Right atrium auricular region (tissue), 2 donors: ENCODE measurements around the gene RAB3C. TPM values are rescaled to one million over a fixed set of nuclear protein-coding genes. Genes with fewer than 3 reads are reported as not detected.

ENCODE experiments used
- DNase-seq: peaks from one replicate; pipeline ENCODE4 v3.0.0-alpha.2; 2019; ENCODE audit warnings: low spot score
- H3K27ac ChIP-seq, 2 donors: fragments of 200-600 bp; sonication (generic); 1 replicate in 1 of 2; 2 replicates in 1 of 2; pipeline ENCODE4 v1.5.1; 2016 to 2019
- H3K27me3 ChIP-seq, 2 donors: fragments of 200-600 bp; sonication (generic); one replicate each; pipeline versions ENCODE4 v1.5.1 to v1.6.0; 2017 to 2019
- H3K36me3 ChIP-seq: fragments of 200-600 bp; sonication (generic); one replicate; pipeline ENCODE4 v1.5.1; 2016
- H3K4me1 ChIP-seq, 2 donors: fragments of 200-600 bp; sonication (generic); one replicate each; pipeline versions ENCODE4 v1.5.1 to v1.6.0; 2017 to 2019
- H3K4me3 ChIP-seq, 2 donors: fragments of 200-600 bp; sonication (generic); 1 replicate in 1 of 2; 2 replicates in 1 of 2; pipeline ENCODE4 v1.5.1; 2017 to 2019; ENCODE audit warnings: mild to moderate bottlenecking in 1 of 2, moderate library complexity in 1 of 2
- H3K9me3 ChIP-seq, 2 donors: fragments of 200-600 bp; sonication (generic); one replicate each; pipeline ENCODE4 v1.5.1; 2019
- total RNA-seq, 2 donors: library from RNA; depleted of rRNA; stranded (reverse); fragments of >200 nt; gene quantifications; one replicate each; pipeline ENCODE4 v1.1.0, GENCODE V29; 2016
- TF ChIP-seq, protein P1 (sequence below), 2 donors: fragments of 200-600 bp; sonication (generic); IDR thresholded peaks; one replicate each; pipeline ENCODE4 v1.5.1; 2019; ENCODE audit warnings: antibody characterized with exemption in 2 of 2

The RAB3C gene
- total RNA-seq, 2 donors from 2014 or later, result 0.07 to 0.16 TPM

- Histone ChIP-seq H3K4me1 (no peaks in the 10 kb centered on the region), H3K4me3 (no peak overlapping the region), H3K36me3 (no peaks in the 10 kb centered on the region), H3K9me3 (no peaks in the 10 kb centered on the region), H3K27me3 (no peaks in the 10 kb centered on the region), H3K27ac (no peak overlapping the region)
- TF ChIP-seq, protein P1, sequence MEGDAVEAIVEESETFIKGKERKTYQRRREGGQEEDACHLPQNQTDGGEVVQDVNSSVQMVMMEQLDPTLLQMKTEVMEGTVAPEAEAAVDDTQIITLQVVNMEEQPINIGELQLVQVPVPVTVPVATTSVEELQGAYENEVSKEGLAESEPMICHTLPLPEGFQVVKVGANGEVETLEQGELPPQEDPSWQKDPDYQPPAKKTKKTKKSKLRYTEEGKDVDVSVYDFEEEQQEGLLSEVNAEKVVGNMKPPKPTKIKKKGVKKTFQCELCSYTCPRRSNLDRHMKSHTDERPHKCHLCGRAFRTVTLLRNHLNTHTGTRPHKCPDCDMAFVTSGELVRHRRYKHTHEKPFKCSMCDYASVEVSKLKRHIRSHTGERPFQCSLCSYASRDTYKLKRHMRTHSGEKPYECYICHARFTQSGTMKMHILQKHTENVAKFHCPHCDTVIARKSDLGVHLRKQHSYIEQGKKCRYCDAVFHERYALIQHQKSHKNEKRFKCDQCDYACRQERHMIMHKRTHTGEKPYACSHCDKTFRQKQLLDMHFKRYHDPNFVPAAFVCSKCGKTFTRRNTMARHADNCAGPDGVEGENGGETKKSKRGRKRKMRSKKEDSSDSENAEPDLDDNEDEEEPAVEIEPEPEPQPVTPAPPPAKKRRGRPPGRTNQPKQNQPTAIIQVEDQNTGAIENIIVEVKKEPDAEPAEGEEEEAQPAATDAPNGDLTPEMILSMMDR (IDR thresholded peaks at IDR 0.05), result no peak
- no peak for DNase-seq
These were observed 245.4 kb downstream of the RAB3C start for GRCh38 chr5:58828258-58828657.

DNA sequence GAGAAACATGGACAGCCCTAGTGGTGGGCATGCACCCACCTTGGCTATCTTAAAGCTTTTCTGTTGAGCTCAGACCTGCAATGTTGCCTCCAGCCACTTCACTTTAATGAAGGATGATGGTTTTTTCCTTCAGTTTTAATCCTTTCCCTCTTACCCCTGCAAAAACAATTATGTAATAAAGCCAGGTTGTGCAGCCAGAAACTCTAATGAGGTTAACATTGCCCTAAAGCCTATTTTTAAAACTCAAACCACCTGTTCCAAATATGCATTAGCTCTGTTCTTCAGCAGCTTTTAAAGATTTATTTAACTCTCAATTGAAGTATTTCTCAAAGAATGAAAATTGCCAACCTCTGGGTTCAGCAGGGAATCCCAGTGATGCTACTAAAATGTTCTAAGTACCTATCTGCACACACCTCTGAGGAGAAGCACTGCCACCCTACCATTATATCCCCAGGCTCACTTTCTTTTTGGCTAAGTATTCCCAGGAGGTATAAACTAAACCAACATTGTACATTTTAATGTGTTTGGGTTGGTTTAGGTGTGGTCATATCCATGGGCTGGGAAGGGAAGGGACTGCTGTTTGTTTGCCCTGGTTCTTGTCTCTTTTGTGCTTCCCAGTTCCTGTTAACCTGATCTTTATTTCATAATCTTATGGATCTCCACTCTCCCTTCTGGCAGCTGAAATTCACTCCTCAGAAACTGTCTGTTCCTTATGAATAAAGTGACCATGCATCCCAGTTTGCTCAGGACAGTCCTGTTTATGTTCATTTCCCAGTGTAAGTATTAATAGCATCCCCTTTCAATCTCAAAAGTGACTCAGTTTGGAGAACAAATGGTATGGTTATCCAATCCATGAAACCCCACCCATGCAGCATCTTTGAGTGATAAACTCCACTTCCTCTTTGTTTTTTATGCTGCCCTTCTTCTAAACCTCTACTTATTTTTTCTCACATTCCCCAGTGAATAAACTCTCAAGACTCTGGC, 251.7 kb downstream of the RAB3C start:
- DNase-seq, result no peak
- Histone ChIP-seq H3K27me3 (no peaks in the 10 kb centered on the region), H3K4me1 (no peaks in the 10 kb centered on the region), H3K36me3 (no peaks in the 10 kb centered on the region), H3K27ac (no peak overlapping the region), H3K4me3 (no peak overlapping the region), H3K9me3 (peaks cover 0 to 11% of the 10 kb centered on the region in 2 donors)
- TF ChIP-seq, protein P1 (IDR thresholded peaks at IDR 0.05), result no peak

DNA sequence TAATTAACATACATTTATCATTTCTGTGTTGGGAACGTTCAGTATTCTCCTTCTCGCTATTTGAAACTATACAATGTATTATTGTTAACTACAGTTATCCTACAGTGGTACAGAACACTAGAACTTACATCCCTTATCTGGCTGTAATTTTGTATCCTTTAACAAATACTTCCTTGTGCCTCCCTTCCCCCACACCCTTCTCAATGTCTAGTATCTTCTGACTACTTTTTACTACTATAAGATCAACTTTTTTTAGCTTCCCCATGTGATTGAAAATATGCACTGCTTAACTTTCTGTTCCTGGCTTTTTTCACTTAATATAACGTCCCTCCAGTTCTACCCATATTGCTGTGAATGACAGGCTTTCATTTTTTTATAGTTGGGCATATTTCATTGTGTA, 253.5 kb downstream of the RAB3C start:
- no peak overlapping the region for H3K4me3 ChIP-seq
- H3K36me3 ChIP-seq, result no peaks in the 10 kb centered on the region
- no peaks in the 10 kb centered on the region for H3K4me1 ChIP-seq
- H3K9me3 ChIP-seq, result peaks cover 0 to 24% of the 10 kb centered on the region in 2 donors
- TF ChIP-seq, protein P1 (IDR thresholded peaks at IDR 0.05), result no peak
- no peaks in the 10 kb centered on the region for H3K27me3 ChIP-seq
- H3K27ac ChIP-seq, result no peak overlapping the region
- DNase-seq, result no peak

DNA sequence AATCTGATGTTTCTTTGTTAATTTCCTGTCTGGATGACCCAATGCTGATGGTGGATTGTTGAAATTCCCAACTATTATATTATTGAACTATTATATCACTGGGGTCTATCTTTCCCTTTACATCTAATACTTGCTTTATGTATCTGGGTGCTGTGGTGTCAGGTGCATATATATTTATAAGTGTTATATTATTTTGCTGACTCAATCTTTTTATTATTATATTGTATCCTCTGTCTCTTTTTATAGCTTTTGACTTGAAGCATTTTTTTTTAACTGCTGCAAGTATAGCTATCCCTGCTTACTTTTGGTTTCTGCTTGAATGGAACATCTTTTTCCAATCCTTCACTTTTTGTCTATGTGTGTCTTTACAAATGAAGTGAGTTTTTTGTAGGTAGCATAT, 255.9 kb downstream of the RAB3C start:
- Histone ChIP-seq H3K4me1 (no peaks in the 10 kb centered on the region), H3K9me3 (peaks cover 0 to 24% of the 10 kb centered on the region in 2 donors), H3K36me3 (no peaks in the 10 kb centered on the region), H3K27ac (no peak overlapping the region), H3K27me3 (no peaks in the 10 kb centered on the region), H3K4me3 (no peak overlapping the region)
- DNase-seq, result no peak
- TF ChIP-seq, protein P1 (IDR thresholded peaks at IDR 0.05), result no peak

- TF ChIP-seq, protein P1 (IDR thresholded peaks at IDR 0.05), result no peak
- H3K4me1 ChIP-seq, result no peaks in the 10 kb centered on the region
- H3K36me3 ChIP-seq, result no peaks in the 10 kb centered on the region
- no peak overlapping the region for H3K4me3 ChIP-seq
- H3K27ac ChIP-seq, result no peak overlapping the region
- peaks cover 0 to 24% of the 10 kb centered on the region in 2 donors for H3K9me3 ChIP-seq
- DNase-seq, result no peak
- no peaks in the 10 kb centered on the region for H3K27me3 ChIP-seq
These were observed 260.0 kb downstream of the RAB3C start for GRCh38 chr5:58842852-58843251.
